Peyer's patch (tissue), 4 donors: Measurements from ENCODE around the gene INPP5J.

Source experiments
- POLR2A ChIP-seq, 2 donors: fragments of 450-650 bp; IDR thresholded peaks; one replicate each; pipeline ENCODE4 v1.5.1; 2017; ENCODE audit warnings: antibody characterized with exemption in 2 of 2, mild to moderate bottlenecking in 2 of 2, moderate library complexity in 2 of 2
- TF ChIP-seq, protein P1 (sequence below), 6 experiments: fragments of 450-650 bp in 4 of 6; fragments of 200-600 bp in 2 of 6; sonication (generic) in 1 of 6; IDR thresholded peaks; one replicate each; pipeline ENCODE4 v1.5.1; 2017 to 2019; ENCODE audit warnings: antibody characterized with exemption in 6 of 6, mild to moderate bottlenecking in 3 of 6, moderate library complexity in 1 of 6

DNA sequence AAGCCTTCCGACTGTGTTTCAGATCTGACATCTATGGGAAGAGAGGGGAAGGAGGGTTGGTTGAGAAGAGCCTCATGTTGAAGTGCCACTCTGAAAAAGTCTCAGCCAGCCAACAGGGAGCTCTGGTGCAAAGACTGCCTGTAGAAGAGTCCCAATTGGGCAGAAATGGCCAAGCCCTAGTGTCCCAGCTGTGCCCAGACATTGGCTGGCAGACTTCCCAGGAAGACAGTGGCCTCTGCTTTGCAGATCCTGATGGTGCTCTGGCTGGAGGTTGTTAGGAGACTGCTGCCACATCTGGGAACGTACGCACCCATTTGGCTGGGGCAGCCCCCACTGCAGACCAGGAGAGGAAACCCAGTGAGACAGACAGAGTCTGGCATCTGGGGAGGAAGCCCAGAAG, 20.8 kb downstream of the INPP5J start:
- TF ChIP-seq, protein P1, sequence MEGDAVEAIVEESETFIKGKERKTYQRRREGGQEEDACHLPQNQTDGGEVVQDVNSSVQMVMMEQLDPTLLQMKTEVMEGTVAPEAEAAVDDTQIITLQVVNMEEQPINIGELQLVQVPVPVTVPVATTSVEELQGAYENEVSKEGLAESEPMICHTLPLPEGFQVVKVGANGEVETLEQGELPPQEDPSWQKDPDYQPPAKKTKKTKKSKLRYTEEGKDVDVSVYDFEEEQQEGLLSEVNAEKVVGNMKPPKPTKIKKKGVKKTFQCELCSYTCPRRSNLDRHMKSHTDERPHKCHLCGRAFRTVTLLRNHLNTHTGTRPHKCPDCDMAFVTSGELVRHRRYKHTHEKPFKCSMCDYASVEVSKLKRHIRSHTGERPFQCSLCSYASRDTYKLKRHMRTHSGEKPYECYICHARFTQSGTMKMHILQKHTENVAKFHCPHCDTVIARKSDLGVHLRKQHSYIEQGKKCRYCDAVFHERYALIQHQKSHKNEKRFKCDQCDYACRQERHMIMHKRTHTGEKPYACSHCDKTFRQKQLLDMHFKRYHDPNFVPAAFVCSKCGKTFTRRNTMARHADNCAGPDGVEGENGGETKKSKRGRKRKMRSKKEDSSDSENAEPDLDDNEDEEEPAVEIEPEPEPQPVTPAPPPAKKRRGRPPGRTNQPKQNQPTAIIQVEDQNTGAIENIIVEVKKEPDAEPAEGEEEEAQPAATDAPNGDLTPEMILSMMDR (IDR thresholded peaks at IDR 0.05), result no peak
- TF ChIP-seq POLR2A (IDR thresholded peaks at IDR 0.05), result no peak
